NCI-H774 (cell line): ENCODE results near the gene HTT.
"Not testable (repeated sequence)": the region's sequence is repeated elsewhere in the genome, so short reads cannot be mapped to it uniquely, and the experiment has no call there.

Experiments
- DNase-seq: peaks from one replicate; lab custom pipeline; 2025; lab: John Stamatoyannopoulos, UW

The HTT gene

GRCh38 chr4:3082925-3083515 is 8.5 kb downstream of the HTT start:
- DNase-seq, result no peak

GRCh38 chr4:3083732-3084131 is 9.3 kb downstream of the HTT start:
- no peak for DNase-seq

GRCh38 chr4:3085948-3086670 is 11.6 kb downstream of the HTT start:
- no peak for DNase-seq

- DNase-seq, result no peak
Measured at GRCh38 chr4:3087115-3087797, 12.8 kb downstream of the HTT start.

GRCh38 chr4:3091464-3091863 is 17.0 kb downstream of the HTT start:
- DNase-seq, result no peak

- not testable (repeated sequence) for DNase-seq
Measured at GRCh38 chr4:3094701-3095100, 20.2 kb downstream of the HTT start.

- no peak for DNase-seq
Measured at GRCh38 chr4:3096202-3096601, 21.7 kb downstream of the HTT start.

GRCh38 chr4:3098346-3098745 is 23.9 kb downstream of the HTT start:
- DNase-seq, result no peak

GRCh38 chr4:3106339-3107186 is 32.1 kb downstream of the HTT start:
- DNase-seq, result peak; percentile 11

- no peak for DNase-seq
Measured at GRCh38 chr4:3107271-3107670, 32.8 kb downstream of the HTT start.

GRCh38 chr4:3107691-3108121 is 33.2 kb downstream of the HTT start:
- no peak for DNase-seq

GRCh38 chr4:3108211-3108610 is 33.7 kb downstream of the HTT start:
- no peak for DNase-seq

GRCh38 chr4:3111461-3111860 is 37.0 kb downstream of the HTT start:
- no peak for DNase-seq

- no peak for DNase-seq
Measured at GRCh38 chr4:3112201-3112600, 37.7 kb downstream of the HTT start.

GRCh38 chr4:3112609-3113469 is 38.4 kb downstream of the HTT start:
- DNase-seq, result no peak

GRCh38 chr4:3114377-3114776 is 39.9 kb downstream of the HTT start:
- no peak for DNase-seq

- DNase-seq, result no peak
Measured at GRCh38 chr4:3115637-3116270, 41.3 kb downstream of the HTT start.

- DNase-seq, result no peak
Measured at GRCh38 chr4:3116955-3117354, 42.5 kb downstream of the HTT start.

GRCh38 chr4:3118312-3118711 is 43.8 kb downstream of the HTT start:
- DNase-seq, result no peak

- no peak for DNase-seq
Measured at GRCh38 chr4:3119464-3119863, 45.0 kb downstream of the HTT start.

- DNase-seq, result no peak
Measured at GRCh38 chr4:3121110-3121509, 46.6 kb downstream of the HTT start.
